EH (cell line): Measurements from ENCODE around the gene ZNF232.
A peak's percentile ranks its signal among the peaks of the same experiment; 100 is the strongest.
"Not testable (repeated sequence)": the region's sequence is repeated elsewhere in the genome, so short reads cannot be mapped to it uniquely, and the experiment has no call there.

Experiments
- DNase-seq: peaks from one replicate; pipeline ENCODE4 v3.0.0-alpha.2; 2015; ENCODE audit warnings: low read depth

The ZNF232 gene

DNA sequence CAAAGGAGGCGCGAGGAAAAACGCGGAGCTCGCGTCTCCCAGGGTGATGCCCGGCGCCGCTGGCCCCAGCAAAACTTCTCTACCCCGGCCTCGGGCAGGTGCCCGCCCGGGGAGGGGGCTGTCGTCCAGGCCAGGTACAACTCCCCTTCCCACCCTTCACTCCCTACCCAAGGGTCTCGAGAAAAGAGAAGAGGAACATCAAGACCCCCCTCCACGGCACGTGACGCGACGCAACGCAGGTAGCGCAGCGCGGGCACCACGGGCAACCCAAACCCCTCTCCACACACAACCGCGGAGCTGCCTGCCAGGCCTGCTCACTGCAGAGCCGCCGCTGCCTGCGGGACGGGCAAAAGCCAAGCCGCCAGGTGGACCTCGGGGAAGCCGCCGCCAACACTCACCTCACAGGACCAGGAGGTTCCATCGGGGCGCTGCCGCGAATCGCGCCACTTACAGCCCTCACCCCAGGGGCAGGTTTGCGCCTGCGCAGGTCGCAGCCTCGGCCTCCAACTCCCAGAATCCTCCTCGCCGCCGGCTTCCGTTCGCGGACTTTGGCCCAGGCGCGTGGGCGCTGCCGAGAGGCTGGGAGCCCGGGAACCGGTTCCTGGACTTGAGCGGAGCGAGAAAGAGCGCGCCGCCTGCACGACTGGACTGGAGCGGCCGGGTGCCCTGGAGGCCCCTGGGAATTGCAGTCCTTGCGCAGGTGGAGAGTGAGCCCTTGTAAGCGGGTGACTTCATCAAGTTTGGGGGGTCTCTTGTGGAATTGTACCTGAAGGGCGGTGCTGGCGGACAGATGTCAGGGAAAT lies at the start of gene ZNF232:
Gene ZNF232 (minus strand): TSS at position 477 of the 803 bp plus-strand sequence. CDS start 56 bp downstream, at position 421.
- DNase-seq, result peak; percentile 91

DNA sequence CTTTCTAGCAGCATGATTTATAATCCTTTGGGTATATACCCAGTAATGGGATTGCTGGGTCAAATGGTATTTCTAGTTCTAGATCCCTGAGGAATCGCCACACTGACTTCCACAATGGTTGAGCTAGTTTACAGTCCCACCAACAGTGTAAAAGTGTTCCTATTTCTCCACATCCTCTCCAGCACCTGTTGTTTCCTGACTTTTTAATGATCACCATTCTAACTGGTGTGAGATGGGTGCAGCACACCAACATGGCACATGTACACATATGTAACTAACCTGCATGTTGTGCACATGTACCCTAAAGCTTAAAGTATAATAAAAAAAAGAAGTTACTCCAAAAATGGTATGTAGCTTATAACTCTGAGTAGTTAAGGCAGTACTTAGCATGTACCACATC lies 49.0 kb upstream of the ZNF232 start:
- DNase-seq, result not testable (repeated sequence)

DNA sequence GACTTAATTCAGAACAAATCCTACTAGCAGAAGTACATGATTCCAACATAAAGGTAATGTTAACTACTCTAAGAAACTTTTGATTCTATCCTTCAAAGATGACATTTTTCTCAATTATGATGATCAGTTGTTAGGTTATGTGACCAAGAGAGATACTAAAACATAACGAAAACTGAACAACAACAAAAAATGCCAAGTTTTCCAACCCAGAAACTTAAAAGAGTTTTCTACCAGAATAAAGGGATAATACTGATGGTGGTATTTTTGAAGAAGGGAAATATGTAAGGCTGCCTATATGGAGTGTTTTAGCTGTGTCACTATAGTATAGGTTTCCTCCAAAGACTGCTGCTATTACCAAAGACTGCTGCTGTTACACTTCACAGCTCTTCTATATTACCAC lies 34.4 kb upstream of the ZNF232 start:
- DNase-seq, result not testable (repeated sequence)

DNA sequence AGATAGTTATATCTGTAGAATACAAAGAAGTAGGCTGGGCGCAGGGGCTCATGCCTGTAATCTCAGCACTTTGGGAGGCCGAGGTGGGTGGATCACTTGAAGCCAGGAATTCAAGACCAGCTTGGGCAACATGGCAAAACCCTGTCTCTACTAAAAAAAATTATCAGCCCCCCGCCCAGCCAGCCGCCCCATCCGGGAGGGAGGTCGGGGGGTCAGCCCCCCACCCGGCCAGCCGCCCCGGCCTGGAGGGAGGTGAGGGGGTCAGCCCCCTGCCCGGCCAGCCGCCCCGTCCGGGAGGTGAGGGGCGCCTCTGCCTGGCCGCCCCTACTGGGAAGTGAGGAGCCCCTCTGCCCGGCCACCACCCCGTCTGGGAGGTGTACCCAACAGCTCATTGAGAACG lies 31.2 kb upstream of the ZNF232 start:
- DNase-seq, result not testable (repeated sequence)

DNA sequence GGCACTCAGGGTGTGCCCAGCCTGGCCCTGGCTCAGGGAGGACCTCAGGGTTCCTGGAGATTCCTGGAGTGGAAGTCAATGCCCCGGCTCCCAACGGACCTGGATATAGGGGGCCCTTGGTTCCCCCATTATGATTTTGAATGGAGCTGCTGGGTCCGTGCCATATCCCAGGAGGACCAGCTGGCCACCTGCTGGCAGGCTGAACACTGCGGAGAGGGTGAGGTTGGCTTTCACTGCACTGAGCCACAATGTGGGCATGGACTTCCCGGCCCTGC lies 27.7 kb upstream of the ZNF232 start:
- DNase-seq, result no peak

DNA sequence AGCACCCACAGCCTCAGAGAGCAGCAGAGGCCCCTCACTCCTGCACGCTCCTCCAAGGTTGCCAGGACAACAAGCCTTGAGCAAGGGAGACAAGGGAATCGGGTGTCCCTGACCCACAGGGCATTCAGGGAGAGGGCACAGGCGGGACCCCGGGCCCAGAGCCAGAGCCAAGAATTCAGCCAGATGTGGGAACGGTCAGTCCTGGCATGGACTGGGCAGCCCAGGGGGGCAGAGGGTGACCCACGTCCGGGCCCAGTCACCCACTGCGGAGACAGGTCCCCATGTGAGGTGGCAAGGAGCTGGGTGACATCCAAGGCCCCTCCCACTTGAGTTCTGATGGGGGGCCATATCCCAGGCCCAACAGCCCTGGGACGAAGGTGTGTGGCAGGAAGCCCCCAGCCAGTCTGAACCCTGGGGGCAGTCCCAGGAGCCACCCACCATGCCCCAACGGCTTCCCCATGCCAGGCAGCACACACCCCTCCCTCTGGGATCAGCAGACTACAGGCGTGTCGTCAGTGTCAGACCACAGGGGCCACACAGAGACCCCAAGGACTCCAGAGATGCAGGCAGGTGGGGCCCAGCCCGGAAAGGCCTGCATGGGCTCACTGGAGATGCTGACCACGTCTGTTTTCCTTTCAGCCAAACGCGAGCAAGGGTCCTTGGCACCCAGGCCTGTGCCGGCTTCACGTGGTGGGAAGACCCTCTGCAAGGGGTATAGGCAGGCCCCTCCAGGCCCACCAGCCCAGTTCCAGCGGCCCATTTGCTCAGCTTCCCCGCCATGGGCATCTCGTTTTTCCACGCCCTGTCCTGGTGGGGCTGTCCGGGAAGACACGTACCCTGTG lies 27.2 kb upstream of the ZNF232 start:
- no peak for DNase-seq

DNA sequence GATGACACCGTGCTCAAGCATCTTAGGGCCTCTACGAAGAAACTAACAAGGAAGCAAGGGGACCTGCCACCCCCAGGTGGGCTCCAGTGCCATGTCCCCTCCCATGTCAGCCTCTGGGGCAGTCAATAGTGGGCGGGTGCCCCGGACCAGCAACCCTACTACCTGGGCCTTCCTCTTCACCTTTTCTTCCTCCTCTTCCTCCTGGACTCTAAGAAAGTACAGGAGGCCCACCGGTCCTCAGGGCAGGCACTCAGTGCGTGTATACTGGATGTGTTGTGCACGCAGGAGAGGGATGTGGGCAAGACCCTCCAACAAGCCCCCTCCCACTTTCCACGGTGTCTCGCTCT lies 26.5 kb upstream of the ZNF232 start:
- DNase-seq, result not testable (repeated sequence)

DNA sequence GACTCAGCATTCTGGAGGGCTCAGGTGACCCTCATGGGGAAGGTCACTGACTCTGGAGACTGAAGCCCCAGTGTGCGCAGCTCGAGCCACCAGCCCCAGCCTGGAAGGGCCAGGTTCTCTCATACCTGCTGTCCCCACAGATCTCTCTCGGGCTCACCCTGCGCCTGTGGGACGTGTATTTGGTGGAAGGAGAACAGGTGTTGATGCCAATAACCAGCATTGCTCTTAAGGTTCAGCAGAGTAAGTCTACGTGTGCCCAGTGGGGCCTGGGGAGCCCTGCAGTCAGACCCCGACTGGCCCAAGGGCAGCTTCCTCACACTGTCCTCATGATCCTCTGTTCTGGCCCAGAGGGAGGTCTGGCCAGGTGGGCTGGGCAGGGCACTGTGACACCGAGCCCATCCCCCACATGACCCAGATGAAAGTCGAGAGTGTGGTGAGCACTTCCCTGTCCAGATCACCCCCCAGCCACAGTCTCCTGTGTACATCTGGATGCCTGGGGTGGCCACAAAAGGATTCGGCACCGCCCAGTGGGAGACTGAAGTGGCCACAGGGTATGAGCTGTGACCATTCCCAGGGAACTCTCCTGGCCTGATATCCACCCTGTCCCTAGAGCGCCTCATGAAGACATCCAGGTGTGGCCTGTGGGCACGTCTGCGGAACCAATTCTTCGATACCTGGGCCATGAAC lies 26.0 kb upstream of the ZNF232 start:
- not testable (repeated sequence) for DNase-seq

DNA sequence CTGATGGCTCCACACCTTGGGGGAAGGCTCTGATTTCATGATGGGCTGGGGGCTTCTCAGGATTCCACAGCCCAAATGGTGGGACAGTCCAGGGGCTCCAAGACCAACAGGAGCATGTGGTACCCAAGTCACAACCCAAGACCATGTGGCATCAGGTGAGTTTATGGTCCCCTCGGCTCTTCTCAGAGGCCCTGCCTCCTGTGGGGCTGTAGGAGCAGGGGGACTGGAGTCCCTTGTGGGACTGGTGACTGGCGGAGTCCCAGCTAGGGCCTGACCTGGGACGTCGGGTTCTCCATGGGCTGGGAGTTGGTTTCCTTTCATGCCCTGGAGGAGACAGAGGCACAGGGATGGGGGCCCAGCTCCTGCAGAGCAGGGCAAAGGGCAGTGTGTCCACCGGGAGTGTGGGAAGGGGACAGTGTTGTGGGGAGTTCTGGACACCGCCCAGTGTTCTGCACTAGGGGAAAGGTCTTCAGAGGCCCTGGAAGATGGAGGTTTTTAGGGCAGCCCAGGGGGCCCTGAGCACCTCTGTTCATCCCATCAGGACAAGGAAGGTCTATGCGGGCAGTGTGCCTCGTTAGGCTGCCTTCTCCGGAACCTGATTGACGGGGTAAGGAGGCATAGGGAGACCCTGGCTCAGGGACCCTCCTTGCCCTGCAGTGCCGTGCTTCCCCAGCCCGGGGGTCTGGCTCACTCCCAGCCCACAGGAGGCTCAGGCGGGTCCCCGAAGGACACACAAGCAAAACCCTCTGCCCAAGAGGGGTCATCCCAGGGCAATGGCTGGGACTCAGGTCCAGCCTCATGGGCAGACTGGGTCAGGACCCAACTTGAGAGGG lies 25.1 kb upstream of the ZNF232 start:
- not testable (repeated sequence) for DNase-seq

DNA sequence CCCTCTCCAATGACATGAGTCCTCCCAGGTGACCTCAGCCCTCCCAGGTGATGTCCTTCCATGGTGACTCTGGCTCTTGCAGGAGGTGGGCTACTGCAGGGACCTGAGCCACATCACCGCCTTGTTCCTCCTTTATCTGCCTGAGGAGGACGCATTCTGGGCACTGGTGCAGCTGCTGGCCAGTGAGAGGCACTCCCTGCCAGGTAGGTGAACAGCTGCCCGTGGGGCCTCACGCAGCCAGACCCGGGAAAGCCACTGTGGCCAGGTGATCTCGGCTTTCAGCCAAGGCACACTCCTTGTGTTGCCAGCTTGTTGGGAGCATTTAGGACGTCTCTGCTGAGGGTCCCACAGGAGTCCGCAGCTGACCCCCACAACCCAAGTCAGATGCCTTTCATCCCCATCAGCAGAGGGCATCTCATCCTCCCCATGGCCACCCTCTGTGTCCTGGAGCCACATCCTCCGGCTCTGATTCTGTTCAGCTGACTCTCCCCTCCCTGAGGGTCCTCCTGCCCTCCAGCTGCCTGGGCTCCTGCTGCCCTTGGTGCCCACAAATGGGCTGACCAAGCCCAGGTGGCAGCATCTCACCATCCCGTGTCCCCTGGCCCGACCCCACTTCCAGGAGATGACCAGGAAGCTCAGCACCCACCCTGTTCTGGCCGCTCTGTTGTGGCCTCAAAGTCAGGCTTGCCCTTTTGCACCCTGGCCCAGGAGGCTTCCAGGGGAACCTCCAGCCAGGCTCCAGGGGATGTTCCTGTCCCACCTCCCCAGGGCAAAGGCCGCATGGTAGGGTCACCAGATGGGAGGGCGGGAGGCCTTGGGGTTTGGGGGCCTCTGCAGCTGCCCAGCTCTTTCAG lies 24.3 kb upstream of the ZNF232 start:
- DNase-seq, result no peak

DNA sequence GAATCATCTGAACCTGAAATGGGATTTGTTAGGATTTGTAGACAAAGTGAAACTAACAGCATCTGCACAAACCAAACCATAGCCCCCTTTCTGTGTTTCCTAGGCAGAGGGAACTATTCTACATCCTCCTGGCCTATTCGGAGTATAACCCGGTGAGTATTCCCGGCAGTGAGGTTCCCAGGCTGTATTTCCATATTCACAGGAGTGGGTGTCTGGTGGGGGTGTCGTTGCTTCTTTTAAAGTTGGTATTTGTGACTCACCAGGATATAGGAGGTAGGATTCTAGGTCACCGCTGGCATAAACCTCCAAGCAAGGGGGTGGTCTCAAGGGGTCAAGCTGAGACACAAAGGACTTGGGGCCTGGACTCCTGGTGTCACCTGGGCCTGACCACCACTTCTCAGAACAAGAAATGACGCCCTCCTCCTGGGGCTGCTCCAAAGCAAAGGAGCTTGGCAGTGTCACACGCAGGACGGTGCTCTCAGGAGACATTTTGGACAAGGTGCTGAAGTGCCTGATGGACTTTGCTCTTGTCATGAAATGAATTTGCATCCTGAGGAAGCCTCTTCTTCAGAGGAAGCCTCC lies 23.5 kb upstream of the ZNF232 start:
- DNase-seq, result not testable (repeated sequence)

DNA sequence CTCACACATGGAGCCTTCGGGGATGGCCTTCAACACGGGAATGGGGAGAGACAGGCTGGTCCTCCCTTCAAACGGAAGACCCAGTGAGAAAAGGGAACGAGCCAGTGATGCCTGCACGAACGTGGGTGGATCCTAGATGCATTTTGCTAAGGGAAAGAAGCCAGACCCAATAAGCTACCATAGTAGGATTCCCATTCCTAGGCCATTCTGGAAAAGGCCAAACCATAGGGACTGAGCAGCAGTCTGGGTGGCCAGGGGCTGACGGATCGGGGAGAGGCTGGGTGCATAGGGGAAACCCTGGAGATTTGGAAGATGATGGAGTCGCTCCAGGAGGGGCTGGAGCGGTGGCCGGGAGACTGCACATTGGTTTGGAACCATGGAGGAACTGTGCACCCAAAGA lies 22.9 kb upstream of the ZNF232 start:
- DNase-seq, result not testable (repeated sequence)

DNA sequence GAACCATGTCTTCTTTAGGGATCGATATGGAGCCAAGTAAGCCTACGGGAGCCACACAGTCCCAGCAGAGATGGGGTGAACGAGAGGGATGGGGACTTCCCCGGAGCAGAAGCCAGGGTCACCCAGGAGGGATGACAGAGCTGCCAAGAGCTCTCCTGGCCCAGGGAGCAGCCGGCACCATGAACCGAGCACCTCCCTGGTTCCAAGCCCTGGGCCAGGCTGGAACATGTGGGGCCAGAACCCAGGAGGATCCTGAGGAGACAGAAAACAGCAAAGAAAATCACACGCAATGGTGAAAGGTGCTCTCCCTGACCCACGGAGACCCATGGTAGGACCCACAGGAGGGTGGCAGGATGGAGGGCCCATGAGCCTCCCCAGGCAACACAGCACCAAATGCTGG lies 22.3 kb upstream of the ZNF232 start:
- DNase-seq, result not testable (repeated sequence)

DNA sequence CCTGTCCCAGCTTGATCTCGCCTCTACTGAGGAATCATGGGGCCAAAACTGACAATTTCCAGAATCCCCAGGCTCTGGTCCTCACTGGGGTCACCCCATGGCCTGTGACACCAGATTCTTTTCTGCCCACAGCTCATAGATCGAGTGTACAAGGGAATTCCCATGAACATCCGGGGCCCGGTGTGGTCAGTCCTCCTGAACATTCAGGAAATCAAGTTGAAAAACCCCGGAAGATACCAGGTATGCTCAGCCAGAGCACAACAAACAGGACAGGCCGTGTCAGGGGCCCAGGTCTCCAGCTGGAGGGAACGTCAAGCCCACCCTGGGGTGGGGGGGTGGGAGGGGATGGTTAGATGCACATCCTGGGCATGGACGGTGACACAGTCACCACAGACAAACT lies 21.6 kb upstream of the ZNF232 start:
- DNase-seq, result no peak

DNA sequence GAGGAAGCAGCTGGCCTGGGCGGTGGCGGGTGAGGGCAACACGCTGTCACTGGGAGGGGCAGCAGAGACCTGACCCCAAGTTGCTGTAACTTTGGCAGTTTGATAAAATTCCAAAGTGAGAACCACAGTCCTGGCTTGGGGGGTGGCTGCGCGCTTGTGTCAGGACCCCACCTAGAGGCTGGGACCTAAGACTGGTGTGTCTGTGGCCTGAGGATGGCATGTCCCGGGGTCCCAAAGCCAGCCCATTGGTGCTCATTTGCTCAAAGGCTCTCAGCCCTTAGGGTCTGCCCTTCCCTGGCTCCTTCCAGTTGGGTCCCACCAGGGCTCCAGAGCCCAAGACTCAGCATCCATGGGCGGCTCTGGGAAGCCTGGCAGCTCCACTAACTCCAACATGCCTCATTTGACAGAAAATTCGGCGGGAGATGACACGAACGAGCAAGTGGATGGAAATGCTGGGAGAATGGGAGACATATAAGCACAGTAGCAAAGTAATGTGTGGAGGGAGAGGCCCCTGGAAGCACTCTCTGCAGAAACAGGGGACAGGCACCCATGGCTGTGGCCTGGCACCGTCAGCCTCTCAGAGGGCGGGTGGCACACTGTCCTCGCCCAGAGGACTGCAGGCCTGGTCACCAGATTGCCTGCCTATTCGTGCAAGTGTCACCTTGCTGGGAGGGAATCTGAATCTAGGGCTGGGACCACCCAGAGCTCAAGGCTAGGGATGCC lies 21.0 kb upstream of the ZNF232 start:
- not testable (repeated sequence) for DNase-seq

DNA sequence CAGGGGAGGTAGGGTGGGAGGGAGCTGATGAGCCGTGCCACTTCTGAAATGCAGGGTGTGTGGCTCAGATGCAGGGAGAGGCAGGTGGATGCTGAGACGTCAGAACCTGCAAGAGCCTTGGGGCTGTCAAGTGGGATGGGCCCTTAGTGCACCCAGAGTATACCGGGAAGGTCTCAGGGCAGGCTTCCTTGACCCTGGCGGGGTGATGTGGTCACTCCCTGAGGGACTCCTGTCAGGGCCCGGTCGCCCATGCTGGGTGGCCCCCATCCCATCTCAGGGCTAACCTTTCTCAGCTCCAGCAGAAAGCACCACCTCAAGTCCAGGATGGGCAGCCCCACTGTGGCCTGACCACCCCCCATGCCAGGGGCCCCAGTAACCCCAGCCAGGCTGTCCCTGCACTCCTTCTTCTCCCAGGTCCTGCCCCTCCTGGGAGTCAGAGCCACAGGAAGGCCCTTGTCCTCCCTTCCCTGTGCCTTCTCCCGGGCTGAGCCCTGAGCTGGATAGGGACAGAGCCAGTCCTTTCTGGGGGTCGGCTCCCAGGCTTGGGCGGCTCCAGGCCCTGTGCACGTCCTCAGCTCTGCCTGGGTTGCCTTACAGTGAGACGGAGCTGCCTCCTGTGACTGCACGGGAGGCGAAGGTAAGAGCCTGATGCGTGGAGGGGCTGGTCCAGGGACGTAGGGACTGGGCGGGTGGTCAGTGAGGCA lies 20.3 kb upstream of the ZNF232 start:
- not testable (repeated sequence) for DNase-seq

DNA sequence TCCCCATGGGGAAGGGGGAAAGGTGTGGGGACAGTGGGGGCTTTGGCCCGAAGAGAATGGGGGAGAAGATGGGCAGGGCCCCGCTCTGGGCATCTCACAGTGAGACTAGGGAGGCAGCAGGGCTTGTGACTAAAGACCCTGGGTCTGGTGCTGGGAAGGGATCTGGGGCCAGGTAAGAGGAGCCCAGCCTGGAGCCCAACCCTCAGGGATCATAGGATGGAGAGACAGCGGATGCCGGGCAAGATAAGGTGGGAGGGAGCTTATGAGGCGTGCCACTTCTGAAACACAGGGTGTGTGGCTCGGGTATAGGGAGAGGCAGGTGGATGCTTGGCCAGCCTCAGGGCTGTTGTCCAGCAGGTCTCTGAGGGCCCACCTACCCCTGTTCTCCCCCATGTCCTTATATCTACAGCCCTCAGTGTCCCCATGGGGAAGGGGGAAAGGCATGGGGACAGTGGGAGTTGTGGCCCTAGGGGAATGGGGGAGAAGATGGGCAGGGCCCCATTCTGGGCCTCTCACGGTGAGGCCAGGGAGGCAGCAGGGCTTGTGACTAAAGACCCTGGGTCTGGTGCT lies 19.6 kb upstream of the ZNF232 start:
- DNase-seq, result no peak

DNA sequence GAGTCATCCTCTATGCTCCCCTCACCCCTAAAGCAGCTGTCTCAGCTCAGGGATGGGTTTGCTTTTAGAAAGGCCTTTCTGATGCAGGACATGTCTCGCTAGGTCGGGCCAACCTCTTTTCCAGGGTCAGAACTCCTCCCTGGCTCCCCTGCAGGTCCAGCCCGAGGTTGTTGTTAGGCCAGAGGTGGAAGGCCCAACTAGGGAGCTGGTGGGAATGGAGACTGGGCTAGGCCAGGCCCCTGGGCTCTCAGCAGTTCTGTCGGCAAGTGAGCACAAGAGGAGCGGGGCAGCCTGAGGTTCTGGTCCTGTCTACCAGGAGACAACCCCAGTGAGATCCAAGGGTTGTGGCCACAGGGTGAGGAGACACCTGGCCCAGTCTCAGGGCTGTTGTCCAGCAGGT lies 19.0 kb upstream of the ZNF232 start:
- not testable (repeated sequence) for DNase-seq

DNA sequence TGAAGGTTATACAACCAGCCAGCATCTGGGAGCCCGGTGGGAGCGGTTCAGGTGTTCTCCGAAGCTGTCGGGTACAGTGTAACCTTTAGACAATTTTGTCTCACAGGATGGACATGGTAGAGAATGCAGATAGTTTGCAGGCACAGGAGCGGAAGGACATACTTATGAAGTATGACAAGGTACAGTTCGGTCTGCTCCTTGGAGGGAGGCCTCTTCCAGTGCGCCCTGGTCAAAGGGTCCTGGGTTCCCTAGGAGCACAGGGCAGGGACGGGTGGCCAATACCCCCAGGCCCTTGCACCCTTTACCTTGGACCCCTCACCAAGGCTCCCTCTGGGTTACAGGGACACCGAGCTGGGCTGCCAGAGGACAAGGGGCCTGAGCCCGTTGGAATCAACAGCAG lies 18.6 kb upstream of the ZNF232 start:
- DNase-seq, result not testable (repeated sequence)
